PC-9 (cell line): ENCODE measurements around the gene S100A9. TPM values are rescaled to one million over a fixed set of nuclear protein-coding genes. Genes with fewer than 3 reads are reported as not detected.
A peak's percentile ranks its signal among the peaks of the same experiment; 100 is the strongest.

Source experiments
- BruUV-seq: library from RNA; stranded (reverse); fragments of 400-500 nt; replicated peaks from 2 replicates; lab custom pipeline; 2021; lab: Mats Ljungman, UMichigan
- CTCF ChIA-PET: fragments of 300-600 bp; sonication (Branson Sonifier 250); formaldehyde crosslinking; loops from one replicate; lab custom pipeline; 2022; ENCODE audit warnings: antibody characterized with exemption; lab: Charles Lee
- POLR2A ChIA-PET: fragments of 300-600 bp; sonication (Branson Sonifier 250); formaldehyde crosslinking; loops from one replicate; lab custom pipeline; 2022; ENCODE audit warnings: antibody characterized with exemption; ENCODE audit not compliant: unreplicated experiment; lab: Charles Lee
- DNase-seq, 2 experiments: peaks; one replicate each; pipeline versions ENCODE4 v3.0.0 to v3.0.0-alpha.2; 2015 to 2022; ENCODE audit warnings: mixed read lengths in 1 of 2
- H2AFZ ChIP-seq: fragments of 200-600 bp; sonication (generic); 2 replicates; pipeline ENCODE4 v1.8.1; 2017; ENCODE audit warnings: antibody characterized with exemption
- H3F3A ChIP-seq: fragments of 200-600 bp; sonication (generic); 2 replicates; pipeline ENCODE4 v1.8.1; 2017; ENCODE audit warnings: antibody characterized with exemption, mild to moderate bottlenecking, low read depth; ENCODE audit not compliant: insufficient read depth
- H3K27ac ChIP-seq: fragments of 200-600 bp; sonication (generic); 2 replicates; pipeline ENCODE4 v1.6.1; 2016; ENCODE audit warnings: mixed run types
- H3K27me3 ChIP-seq: fragments of 200-600 bp; sonication (generic); 2 replicates; pipeline ENCODE4 v1.6.1; 2016; ENCODE audit warnings: low read depth, mixed run types; ENCODE audit not compliant: insufficient read depth
- H3K36me3 ChIP-seq: fragments of 200-600 bp; sonication (generic); 2 replicates; pipeline ENCODE4 v1.6.1; 2016; ENCODE audit warnings: low read depth, mixed run types
- H3K4me1 ChIP-seq: fragments of 200-600 bp; sonication (generic); replicated peaks from 2 replicates; pipeline ENCODE4 v1.6.1; 2016; ENCODE audit warnings: mixed run types; ENCODE audit not compliant: insufficient read depth
- H3K4me2 ChIP-seq: fragments of 200-600 bp; sonication (generic); 2 replicates; pipeline ENCODE4 v1.6.1; 2017; ENCODE audit warnings: mixed run types
- H3K4me3 ChIP-seq: fragments of 200-600 bp; sonication (generic); 2 replicates; pipeline ENCODE4 v1.6.1; 2016; ENCODE audit warnings: mixed run types
- H3K79me2 ChIP-seq: fragments of 200-600 bp; sonication (generic); 2 replicates; pipeline ENCODE4 v1.6.1; 2017; ENCODE audit warnings: low read depth, mixed run types
- H3K9me2 ChIP-seq: fragments of 200-600 bp; sonication (generic); 2 replicates; pipeline ENCODE4 v1.8.1; 2017; ENCODE audit warnings: mild to moderate bottlenecking; ENCODE audit not compliant: insufficient read depth
- H3K9me3 ChIP-seq: fragments of 200-600 bp; sonication (generic); 2 replicates; pipeline ENCODE4 v1.8.1; 2016; ENCODE audit warnings: low read depth; ENCODE audit not compliant: insufficient read depth
- H4K20me1 ChIP-seq: fragments of 200-600 bp; sonication (generic); 2 replicates; pipeline ENCODE4 v1.8.1; 2017; ENCODE audit not compliant: insufficient read depth
- CTCF ChIP-seq: fragments of 200-600 bp; sonication (generic); conservative IDR thresholded peaks from 2 replicates; pipeline ENCODE4 v1.6.1; 2017; ENCODE audit warnings: mixed run types, antibody characterized with exemption, mild to moderate bottlenecking, moderate library complexity
- EZH2 ChIP-seq: fragments of 200-600 bp; sonication (generic); IDR thresholded peaks from 2 replicates; pipeline ENCODE4 v1.8.0; 2017; ENCODE audit warnings: antibody characterized with exemption, low read depth
- intact Hi-C: fragments of 100-400 bp; cut with micrococcal nuclease; formaldehyde crosslinking; loops from one replicate; pipeline ENCODE4 v1.10.0; 2022; ENCODE audit not compliant: unreplicated experiment
- total RNA-seq: library from RNA; stranded (reverse); gene quantifications from 2 replicates; pipeline ENCODE4 v1.2.3, GENCODE V29; 2021

Gene S100A9
- total RNA-seq, 1 experiment from 2014 or later = 4.3 TPM

- H3K27ac ChIP-seq = peak overlapping the region; percentile 42
- H3K27me3 ChIP-seq = no peaks in the 10 kb centered on the region
- H4K20me1 ChIP-seq = no peaks in the 10 kb centered on the region
- no TSS peak for BruUV-seq
- CTCF ChIA-PET = no interaction called here
- H3K4me3 ChIP-seq = peak overlapping the region; percentile 93; the same call in 1 of the 2 replicates
- H2AFZ ChIP-seq = no peak overlapping the region
- H3K4me1 ChIP-seq = peaks cover 79% of the 10 kb centered on the region
- intact Hi-C loops = no loop called here
- POLR2A ChIA-PET = no interaction called here
- peaks cover 19% of the 10 kb centered on the region for H3K36me3 ChIP-seq
- H3K9me2 ChIP-seq = no peaks in the 10 kb centered on the region
- H3K9me3 ChIP-seq = peaks cover 3% of the 10 kb centered on the region; the same call in 1 of the 2 replicates
- H3K79me2 ChIP-seq = peaks cover 25% of the 10 kb centered on the region
- TF ChIP-seq EZH2 (no peak), CTCF (no peak)
- H3K4me2 ChIP-seq = peak overlapping the region; percentile 97
- H3F3A ChIP-seq = peaks cover 96% of the 10 kb centered on the region
- no peak for DNase-seq
These were observed 2.5 kb downstream of the S100A9 start for GRCh38 chr1:153360190-153360589.

GRCh38 chr1:153360592-153361479 lies 3.2 kb downstream of the S100A9 start:
- H4K20me1 ChIP-seq = no peaks in the 10 kb centered on the region
- H3K27ac ChIP-seq = peak overlapping the region; percentile 42
- H3K9me2 ChIP-seq = no peaks in the 10 kb centered on the region
- peaks cover 94% of the 10 kb centered on the region for H3F3A ChIP-seq
- no peak overlapping the region for H3K4me3 ChIP-seq
- ChIA-PET CTCF (no interaction called here), POLR2A (no interaction called here)
- no peak overlapping the region for H2AFZ ChIP-seq
- intact Hi-C loops = no loop called here
- peak in 1 of 2 experiments; percentile 35 for DNase-seq
- H3K79me2 ChIP-seq = peaks cover 25% of the 10 kb centered on the region
- H3K4me2 ChIP-seq = peak overlapping the region; percentile 97
- no peaks in the 10 kb centered on the region for H3K27me3 ChIP-seq
- no TSS peak for BruUV-seq
- peaks cover 19% of the 10 kb centered on the region for H3K36me3 ChIP-seq
- TF ChIP-seq EZH2 = no peak
- no peak for TF ChIP-seq CTCF
- H3K9me3 ChIP-seq = peaks cover under 1% of the 10 kb centered on the region; the same call in 1 of the 2 replicates
- H3K4me1 ChIP-seq = peaks cover 81% of the 10 kb centered on the region

- POLR2A ChIA-PET = no interaction called here
- no peaks in the 10 kb centered on the region for H4K20me1 ChIP-seq
- CTCF ChIA-PET = no interaction called here
These were observed 3.9 kb downstream of the S100A9 start for GRCh38 chr1:153361480-153362109.

More at GRCh38 chr1:153361480-153362109, 3.9 kb downstream of the S100A9 start:
- intact Hi-C loops = no loop called here
- DNase-seq = no peak
- Histone ChIP-seq H3F3A (peaks cover 89% of the 10 kb centered on the region), H3K27ac (peak overlapping the region; percentile 42), H3K27me3 (no peaks in the 10 kb centered on the region), H3K4me2 (peak overlapping the region; percentile 97; the same call in 1 of the 2 replicates), H3K9me3 (no peaks in the 10 kb centered on the region), H3K79me2 (peaks cover 25% of the 10 kb centered on the region), H2AFZ (no peak overlapping the region), H3K9me2 (no peaks in the 10 kb centered on the region), H3K4me3 (no peak overlapping the region), H3K36me3 (peaks cover 19% of the 10 kb centered on the region), H3K4me1 (peaks cover 81% of the 10 kb centered on the region)
- TF ChIP-seq CTCF = no peak
- no peak for TF ChIP-seq EZH2
- no TSS peak for BruUV-seq
